Cardiac muscle cell (in vitro differentiated cells and primary cell): Measurements from ENCODE around the gene SLC16A1. TPM values are rescaled to one million over a fixed set of nuclear protein-coding genes. Genes with fewer than 3 reads are reported as not detected.

Experiments
- DNase-seq, 2 donors: peaks; one replicate each; pipeline versions ENCODE4 v3.0.0 to v3.0.0-alpha.2; 2010 to 2017; ENCODE audit warnings: low read depth in 1 of 2, low spot score in 1 of 2
- H3K27ac ChIP-seq: fragments of 200-600 bp; sonication (generic); 2 replicates; pipeline ENCODE4 v1.5.1; 2016
- H3K27me3 ChIP-seq: fragments of 200-600 bp; sonication (generic); 2 replicates; pipeline ENCODE4 v1.6.0; 2016; ENCODE audit warnings: control low read depth
- H3K36me3 ChIP-seq: fragments of 200-600 bp; sonication (generic); 2 replicates; pipeline ENCODE4 v1.5.1; 2016; ENCODE audit warnings: control low read depth
- H3K4me1 ChIP-seq: fragments of 200-600 bp; sonication (generic); 2 replicates; pipeline ENCODE4 v1.8.1; 2017; ENCODE audit warnings: low read depth, mild to moderate bottlenecking, mixed run types
- H3K4me3 ChIP-seq: fragments of 200-600 bp; sonication (generic); 2 replicates; pipeline ENCODE4 v1.5.1; 2016; ENCODE audit warnings: mild to moderate bottlenecking
- H3K9me3 ChIP-seq: fragments of 200-600 bp; sonication (generic); 2 replicates; pipeline ENCODE4 v1.5.1; 2017; ENCODE audit warnings: low read depth, mild to moderate bottlenecking, control low read depth
- CTCF ChIP-seq: IDR thresholded peaks from 2 replicates; pipeline ENCODE4 v1.5.1; 2012; ENCODE audit warnings: low read depth, mild to moderate bottlenecking, low read length
- polyA plus RNA-seq: library from polyadenylated mRNA; unstranded; fragments of >200 nt; fragmentation: Nextera tagmentation; extraction: Ambion mirVana; gene quantifications from 2 replicates; pipeline ENCODE4 v1.2.1, GENCODE V29; 2016
- total RNA-seq: library from RNA; depleted of rRNA; stranded (reverse); fragments of >200 nt; gene quantifications from 2 replicates; pipeline ENCODE4 v1.2.3, GENCODE V29; 2016

The SLC16A1 gene
- total and polyA plus RNA-seq, 2 experiments from 2014 or later: 130 to 146 TPM

- peak in 1 of 2 donors; percentile 44 for DNase-seq
- Histone ChIP-seq H3K27ac (peak overlapping the region; percentile 53), H3K9me3 (no peaks in the 10 kb centered on the region), H3K27me3 (no peaks in the 10 kb centered on the region), H3K4me3 (no peak overlapping the region), H3K36me3 (peaks cover 9% of the 10 kb centered on the region), H3K4me1 (no peaks in the 10 kb centered on the region)
- no peak for TF ChIP-seq CTCF
Measured at GRCh38 chr1:112905395-112906149, 50.4 kb downstream of the SLC16A1 start.

GRCh38 chr1:112904831-112905261 lies 51.1 kb downstream of the SLC16A1 start:
- Histone ChIP-seq H3K9me3 (no peaks in the 10 kb centered on the region), H3K36me3 (peaks cover 6% of the 10 kb centered on the region), H3K4me1 (no peaks in the 10 kb centered on the region), H3K27me3 (no peaks in the 10 kb centered on the region), H3K27ac (peak overlapping the region; percentile 53), H3K4me3 (no peak overlapping the region)
- DNase-seq: no peak
- no peak for TF ChIP-seq CTCF

GRCh38 chr1:112904071-112904830 lies 51.7 kb downstream of the SLC16A1 start:
- Histone ChIP-seq H3K4me3 (no peak overlapping the region), H3K27ac (peak overlapping the region; percentile 53), H3K36me3 (peaks cover 4% of the 10 kb centered on the region), H3K27me3 (no peaks in the 10 kb centered on the region), H3K4me1 (no peaks in the 10 kb centered on the region), H3K9me3 (no peaks in the 10 kb centered on the region)
- DNase-seq: peak in 1 of 2 donors; percentile 71
- TF ChIP-seq CTCF: no peak

- Histone ChIP-seq H3K36me3 (no peaks in the 10 kb centered on the region), H3K27me3 (no peaks in the 10 kb centered on the region), H3K4me3 (no peak overlapping the region), H3K27ac (no peak overlapping the region), H3K4me1 (no peaks in the 10 kb centered on the region), H3K9me3 (no peaks in the 10 kb centered on the region)
- TF ChIP-seq CTCF: no peak
- DNase-seq: no peak
Measured at GRCh38 chr1:112902221-112902620, 53.8 kb downstream of the SLC16A1 start.

GRCh38 chr1:112901387-112901786 lies 54.6 kb downstream of the SLC16A1 start:
- Histone ChIP-seq H3K36me3 (no peaks in the 10 kb centered on the region), H3K27me3 (no peaks in the 10 kb centered on the region), H3K4me3 (no peak overlapping the region), H3K4me1 (no peaks in the 10 kb centered on the region), H3K27ac (no peak overlapping the region), H3K9me3 (no peaks in the 10 kb centered on the region)
- TF ChIP-seq CTCF: no peak
- no peak for DNase-seq
